Progenitor cell of endocrine pancreas (in vitro differentiated cells): ENCODE data around the gene CCRL2. TPM values are rescaled to one million over a fixed set of nuclear protein-coding genes. Genes with fewer than 3 reads are reported as not detected.
A peak's percentile ranks its signal among the peaks of the same experiment; 100 is the strongest.

Experiments used
- DNase-seq: peaks from one replicate; pipeline ENCODE4 v3.0.0; 2021; ENCODE audit warnings: low spot score; ENCODE audit not compliant: unreplicated experiment
- H3K27ac Mint-ChIP-seq: 2 replicates; pipeline ENCODE4 v1.8.0; 2021; ENCODE audit warnings: mild to moderate bottlenecking, moderate library complexity, mixed read lengths
- H3K27me3 Mint-ChIP-seq: 2 replicates; pipeline ENCODE4 v1.8.0; 2021; ENCODE audit warnings: mixed read lengths
- H3K36me3 Mint-ChIP-seq: 2 replicates; pipeline ENCODE4 v1.8.0; 2022; ENCODE audit warnings: mixed read lengths; ENCODE audit not compliant: insufficient read depth
- H3K4me1 Mint-ChIP-seq: 2 replicates; pipeline ENCODE4 v1.8.0; 2021; ENCODE audit warnings: low read depth, mixed read lengths
- H3K4me3 Mint-ChIP-seq: 2 replicates; pipeline ENCODE4 v1.8.0; 2021; ENCODE audit warnings: low read depth, mild to moderate bottlenecking, moderate library complexity, mixed read lengths
- H3K9me3 Mint-ChIP-seq: 2 replicates; pipeline ENCODE4 v1.8.0; 2021; ENCODE audit warnings: low read depth, mixed read lengths
- CTCF ChIP-seq: fragments of 200-600 bp; sonication (generic); IDR thresholded peaks from one replicate; pipeline ENCODE4 v1.5.0; 2021; ENCODE audit warnings: antibody characterized with exemption, mild to moderate bottlenecking; ENCODE audit not compliant: unreplicated experiment
- total RNA-seq: library from RNA; stranded (reverse); gene quantifications from 2 replicates; pipeline ENCODE4 v1.2.1, GENCODE V29; 2021

CCRL2 gene
- total RNA-seq, 1 donor from 2014 or later = not detected

- H3K27ac Mint-ChIP-seq = no peak overlapping the region
- H3K9me3 Mint-ChIP-seq = no peaks in the 10 kb centered on the region
- H3K4me1 Mint-ChIP-seq = no peaks in the 10 kb centered on the region
- peaks cover 18% of the 10 kb centered on the region for H3K27me3 Mint-ChIP-seq
- no peak for DNase-seq
- no peak for TF ChIP-seq CTCF
- no peak overlapping the region for H3K4me3 Mint-ChIP-seq
- H3K36me3 Mint-ChIP-seq = no peaks in the 10 kb centered on the region
Observed at GRCh38 chr3:46448721-46449120, 41.7 kb downstream of the CCRL2 start.

- TF ChIP-seq CTCF = peak; percentile 62
- Mint-ChIP-seq H3K27ac (no peak overlapping the region), H3K4me1 (no peaks in the 10 kb centered on the region), H3K27me3 (peaks cover 23% of the 10 kb centered on the region), H3K9me3 (no peaks in the 10 kb centered on the region), H3K36me3 (no peaks in the 10 kb centered on the region), H3K4me3 (no peak overlapping the region)
- DNase-seq = no peak
Observed at GRCh38 chr3:46449755-46450552, 42.9 kb downstream of the CCRL2 start.

- no peak for TF ChIP-seq CTCF
- no peak for DNase-seq
- Mint-ChIP-seq H3K9me3 (no peaks in the 10 kb centered on the region), H3K4me1 (no peaks in the 10 kb centered on the region), H3K4me3 (no peak overlapping the region), H3K27ac (no peak overlapping the region), H3K36me3 (no peaks in the 10 kb centered on the region), H3K27me3 (peaks cover 17% of the 10 kb centered on the region)
Observed at GRCh38 chr3:46453526-46454208, 46.6 kb downstream of the CCRL2 start.

GRCh38 chr3:46454209-46454595 is 47.1 kb downstream of the CCRL2 start:
- no peak overlapping the region for H3K27ac Mint-ChIP-seq
- no peak for TF ChIP-seq CTCF
- no peak for DNase-seq
- H3K27me3 Mint-ChIP-seq = peaks cover 18% of the 10 kb centered on the region
- H3K36me3 Mint-ChIP-seq = no peaks in the 10 kb centered on the region
- no peaks in the 10 kb centered on the region for H3K9me3 Mint-ChIP-seq
- no peaks in the 10 kb centered on the region for H3K4me1 Mint-ChIP-seq
- no peak overlapping the region for H3K4me3 Mint-ChIP-seq

GRCh38 chr3:46454606-46455005 is 47.5 kb downstream of the CCRL2 start:
- no peaks in the 10 kb centered on the region for H3K36me3 Mint-ChIP-seq
- no peaks in the 10 kb centered on the region for H3K9me3 Mint-ChIP-seq
- H3K27ac Mint-ChIP-seq = no peak overlapping the region
- no peak for TF ChIP-seq CTCF
- no peak overlapping the region for H3K4me3 Mint-ChIP-seq
- H3K27me3 Mint-ChIP-seq = peaks cover 20% of the 10 kb centered on the region
- no peaks in the 10 kb centered on the region for H3K4me1 Mint-ChIP-seq
- no peak for DNase-seq
